GM21529 (cell line): Measurements from ENCODE around the gene PCBP3.
"Not testable (repeated sequence)": the region's sequence is repeated elsewhere in the genome, so short reads cannot be mapped to it uniquely, and the experiment has no call there.

ENCODE experiments used
- ATAC-seq: cut with Tn5 transposase; IDR thresholded peaks from one replicate; pipeline ENCODE4 v1.9.1; 2021; ENCODE audit not compliant: unreplicated experiment

The PCBP3 gene

DNA sequence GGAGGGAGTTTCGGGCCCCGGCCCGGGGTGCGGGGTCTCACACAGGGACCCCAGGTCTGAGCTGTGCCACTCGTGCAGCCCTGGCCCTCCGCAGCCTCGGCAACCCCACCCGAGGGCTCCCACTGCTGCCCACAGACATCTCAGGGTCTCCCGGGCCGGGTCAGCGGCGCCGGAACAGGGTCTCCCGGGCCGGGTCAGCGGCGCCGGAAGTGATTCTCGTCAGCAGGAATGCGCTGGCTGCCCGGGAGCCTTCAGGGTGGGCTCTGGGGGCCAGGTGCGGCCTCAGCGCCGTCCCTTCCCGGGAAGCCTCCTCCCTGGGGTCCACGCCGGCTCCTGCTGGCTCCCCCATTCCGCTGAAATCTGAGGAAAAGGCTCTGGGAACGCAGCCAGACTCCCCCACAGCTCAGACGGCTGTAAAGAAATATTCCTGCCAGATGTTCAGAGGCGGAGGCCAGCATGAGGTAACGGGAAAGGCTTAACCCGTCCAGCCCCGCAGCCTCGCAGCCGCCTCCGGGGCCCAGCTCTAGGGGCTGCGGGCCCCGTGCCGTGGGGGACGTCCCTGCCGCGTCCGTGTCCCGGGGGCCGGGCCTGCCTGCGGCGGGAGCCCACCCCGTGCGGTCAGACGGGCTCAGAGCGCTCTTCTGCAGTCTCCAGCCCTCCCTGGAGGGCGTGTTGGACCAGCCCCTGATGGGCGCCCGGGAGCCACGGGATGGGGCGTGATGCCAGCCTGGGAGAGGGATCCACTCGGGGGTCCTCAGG, 329.4 kb downstream of the PCBP3 start:
- ATAC-seq, result no peak

DNA sequence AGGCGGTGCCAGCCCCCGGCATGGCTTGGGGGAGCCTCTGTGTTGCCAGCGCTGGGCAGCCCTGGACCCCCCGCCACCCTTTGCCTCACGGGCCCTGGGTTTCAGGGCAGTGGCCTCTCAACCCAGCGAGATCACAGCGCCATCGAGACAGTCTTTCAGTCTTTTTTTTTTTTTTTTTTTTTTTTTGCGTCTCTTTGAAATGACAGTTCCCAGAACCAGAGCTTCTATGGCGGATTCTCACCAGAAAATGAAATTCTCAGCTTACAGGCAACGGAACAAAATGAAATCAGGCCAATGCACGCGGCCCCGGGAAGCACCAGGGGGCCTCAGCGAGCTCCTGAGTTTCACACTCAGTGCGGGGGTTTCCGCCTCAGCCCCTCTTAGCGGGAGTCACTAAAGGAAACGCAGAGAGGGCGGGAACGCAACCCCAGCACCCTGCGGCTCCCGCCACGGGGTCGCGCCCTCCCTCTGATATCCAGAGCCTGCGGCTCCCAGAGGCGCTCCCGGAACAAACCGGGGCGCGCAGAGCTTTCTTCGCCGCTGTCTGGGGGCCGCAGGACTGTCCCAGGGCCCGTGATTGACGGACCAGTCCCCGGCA, 330.0 kb downstream of the PCBP3 start:
- peak; percentile 49 for ATAC-seq

DNA sequence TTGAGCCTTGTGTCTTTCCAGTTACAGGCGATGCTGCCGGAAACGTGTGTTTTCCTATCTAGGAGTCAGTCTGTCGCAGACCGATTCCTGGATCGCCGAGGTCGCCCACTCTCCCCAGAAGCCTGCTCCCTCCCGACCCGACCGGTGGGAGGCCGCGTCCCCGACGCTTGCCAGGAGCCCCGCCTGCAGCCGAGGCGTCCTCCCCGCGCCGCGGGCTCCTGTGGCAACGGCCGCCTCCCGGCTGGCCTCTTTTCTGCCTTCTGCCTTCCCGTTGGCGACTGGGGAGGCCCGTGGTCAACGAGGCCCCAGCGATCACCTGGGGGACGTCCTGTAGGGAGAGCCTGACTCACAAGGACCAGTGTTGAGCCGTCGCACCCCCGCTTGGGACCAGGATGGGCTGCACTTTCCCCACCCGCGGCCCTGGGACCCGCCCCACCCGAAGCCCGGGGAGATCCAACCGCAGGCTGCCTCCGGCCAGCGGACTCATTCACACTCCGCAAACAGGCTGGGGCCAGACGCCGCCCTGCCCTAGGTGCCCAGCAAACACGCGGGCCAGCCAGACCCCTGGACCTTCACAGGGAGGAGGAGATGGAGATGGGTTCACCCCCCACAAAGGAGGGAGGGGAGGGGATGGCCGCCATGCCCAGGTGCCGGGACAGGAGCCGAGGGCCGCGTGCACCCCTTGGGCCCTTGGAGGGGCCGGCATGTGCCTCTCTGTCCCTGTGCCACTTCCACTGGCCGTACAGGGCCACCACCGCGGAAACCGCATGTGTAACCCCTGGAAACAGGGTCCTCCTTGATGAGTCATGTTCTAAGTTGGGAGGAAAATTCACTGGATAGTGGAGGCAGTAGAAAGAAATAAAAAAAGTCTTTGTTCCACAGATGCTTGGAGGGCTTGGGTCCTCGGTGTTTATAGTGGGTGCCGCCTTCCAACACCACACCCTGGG, 330.8 kb downstream of the PCBP3 start:
- ATAC-seq, result no peak

DNA sequence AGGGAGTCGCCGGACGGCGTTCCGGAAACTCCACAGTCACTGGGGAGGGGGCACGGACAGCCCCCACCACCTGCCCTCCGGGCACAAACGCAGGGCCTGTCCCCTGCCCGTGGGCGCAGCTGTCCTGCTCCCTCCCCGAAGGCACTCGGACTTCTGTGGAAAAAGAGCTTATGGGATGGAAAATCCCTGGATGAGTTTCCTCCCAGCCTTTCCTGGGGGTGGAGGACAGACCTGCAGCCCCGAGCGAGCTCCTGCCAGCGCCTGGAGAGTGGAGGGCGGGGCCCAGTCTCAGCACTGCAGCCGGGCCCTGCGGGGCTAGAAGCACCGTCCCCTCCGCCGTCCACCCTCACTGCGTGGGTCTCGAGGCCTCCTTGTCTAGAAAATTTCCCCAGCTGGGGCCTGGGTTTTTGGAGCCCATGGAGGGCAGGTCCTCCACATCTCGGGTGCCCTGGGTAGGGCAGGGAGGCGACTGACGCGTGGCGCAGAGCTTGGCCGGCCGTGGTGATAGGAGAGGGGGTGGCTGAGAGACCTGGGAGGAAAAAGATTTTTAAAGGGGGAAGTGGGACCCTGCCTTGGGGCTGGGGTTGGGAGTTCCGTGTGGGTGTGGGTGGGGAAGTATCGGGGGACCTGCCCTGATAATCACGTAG, 331.6 kb downstream of the PCBP3 start:
- no peak for ATAC-seq

DNA sequence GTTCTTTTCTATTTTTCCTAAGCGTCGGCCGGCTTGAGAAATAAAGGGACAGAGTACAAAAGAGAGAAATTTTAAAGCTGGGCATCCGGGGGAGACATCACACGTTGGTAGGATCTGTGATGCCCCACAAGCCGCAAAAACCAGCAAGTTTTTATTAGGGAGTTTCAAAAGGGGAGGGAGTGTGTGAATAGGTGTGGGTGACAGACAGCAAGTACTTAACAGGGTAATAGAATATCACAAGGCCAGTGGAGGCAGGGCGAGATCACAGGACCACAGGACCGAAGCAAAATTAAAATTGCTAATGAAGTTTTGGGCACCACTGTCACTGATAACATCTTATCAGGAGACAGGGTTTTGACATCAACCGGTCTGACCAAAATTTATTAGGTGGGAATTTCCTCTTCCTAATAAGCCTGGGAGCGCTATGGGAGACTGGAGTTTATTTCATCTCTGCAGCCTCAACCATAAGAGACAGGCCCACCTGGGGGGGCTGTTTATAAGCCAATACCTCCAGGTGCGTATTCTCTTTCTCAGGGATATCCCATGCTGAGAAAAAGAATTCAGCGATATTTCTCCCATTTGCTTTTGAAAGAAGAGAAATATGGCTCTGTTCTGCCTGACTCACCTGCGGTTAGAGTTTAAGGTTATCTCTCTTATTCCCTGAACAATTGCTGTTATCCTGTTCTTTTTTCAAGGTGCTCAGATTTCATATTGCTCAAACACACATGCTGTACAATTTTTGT, 332.3 kb downstream of the PCBP3 start:
- not testable (repeated sequence) for ATAC-seq

DNA sequence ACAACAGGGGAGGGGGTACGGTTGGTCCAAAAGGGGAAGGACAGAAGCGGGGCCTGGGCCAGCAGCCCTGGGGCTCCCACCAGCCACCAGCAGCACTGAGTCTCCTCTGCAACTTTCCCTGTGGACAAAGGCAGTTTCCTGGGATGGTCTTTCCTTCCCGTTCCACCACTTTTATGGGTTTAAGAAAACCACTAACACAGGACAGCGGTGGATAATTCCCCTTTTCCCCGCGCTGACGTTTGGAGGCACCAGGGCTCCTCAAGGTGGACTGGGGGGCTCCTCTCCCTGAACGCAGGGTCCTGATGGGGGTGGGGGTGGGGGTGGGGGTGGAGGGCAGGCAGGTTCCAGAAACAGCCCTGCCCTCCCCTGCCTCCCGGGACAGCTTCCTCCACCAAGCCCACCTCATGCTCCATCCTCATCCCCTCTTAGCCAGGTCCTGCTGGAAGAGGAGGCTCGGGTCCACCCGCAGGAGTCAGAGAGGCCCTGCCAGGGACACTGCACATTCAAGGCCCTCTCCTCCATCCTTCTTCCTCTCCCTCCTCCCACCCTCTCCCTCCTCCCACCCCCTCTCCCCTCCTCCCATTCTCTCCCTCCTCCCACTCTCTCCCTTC, 333.3 kb downstream of the PCBP3 start:
- no peak for ATAC-seq

DNA sequence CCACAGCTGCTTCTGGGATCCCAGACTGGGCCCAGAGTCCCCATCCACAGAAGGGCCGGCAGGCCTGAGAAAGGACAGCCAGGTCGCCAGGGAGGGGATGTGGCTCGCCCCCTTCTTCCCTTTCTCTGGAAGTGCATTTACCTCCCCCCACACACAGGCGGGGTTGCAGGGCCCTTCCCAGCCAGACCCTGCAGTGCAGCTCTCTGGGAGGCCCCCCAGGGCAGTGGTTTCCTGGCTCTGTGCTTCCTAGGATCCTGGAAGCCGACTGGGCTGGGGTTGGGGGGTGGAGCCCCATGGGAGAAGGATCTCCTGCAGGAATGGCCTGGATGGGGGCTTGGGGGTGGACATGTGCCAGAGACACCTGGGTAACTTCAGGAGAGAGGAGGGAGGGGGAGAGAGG, 333.9 kb downstream of the PCBP3 start:
- no peak for ATAC-seq

DNA sequence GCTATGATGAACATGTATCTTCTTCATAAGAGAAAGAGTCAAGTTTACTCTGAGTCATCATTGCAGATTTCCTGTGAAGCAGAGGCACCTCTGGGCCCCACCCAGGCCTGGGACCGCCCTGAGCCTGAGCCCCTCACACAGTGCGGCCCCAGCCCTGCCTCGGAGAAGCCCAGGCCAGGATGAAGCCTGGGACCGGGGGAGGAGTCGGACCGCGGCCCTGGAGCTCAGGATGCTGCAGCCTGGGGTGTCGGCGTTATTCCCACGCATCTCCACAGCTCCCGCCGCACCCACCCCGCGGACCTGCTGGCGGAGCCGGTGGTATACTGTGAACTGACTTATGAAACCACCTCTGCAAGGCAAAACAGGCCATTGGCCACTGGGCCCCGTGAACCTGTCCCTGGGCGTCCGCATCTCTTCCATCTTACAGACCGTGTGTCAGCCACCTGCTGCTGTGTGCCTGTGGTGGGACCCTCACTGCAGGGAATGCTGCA, 335.7 kb downstream of the PCBP3 start:
- no peak for ATAC-seq

DNA sequence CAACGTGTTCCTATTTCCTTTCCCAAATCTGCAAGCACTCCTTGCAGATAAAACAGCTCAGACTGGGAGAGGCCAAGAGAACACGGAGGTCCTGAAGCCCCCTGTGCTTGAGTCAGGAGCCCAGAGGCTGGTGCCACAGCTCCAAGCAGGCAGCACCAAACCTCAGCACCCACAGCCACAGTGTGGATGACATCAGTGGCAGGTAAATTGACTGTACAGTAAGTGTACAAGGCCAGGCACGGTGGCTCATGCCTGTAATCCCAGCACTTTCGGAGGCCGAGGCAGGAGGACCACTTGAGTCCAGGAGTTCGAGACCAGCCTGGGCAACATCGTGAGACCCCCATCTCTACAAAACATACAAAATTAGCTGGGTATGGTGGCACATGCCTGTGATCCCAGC, 336.1 kb downstream of the PCBP3 start:
- no peak for ATAC-seq

DNA sequence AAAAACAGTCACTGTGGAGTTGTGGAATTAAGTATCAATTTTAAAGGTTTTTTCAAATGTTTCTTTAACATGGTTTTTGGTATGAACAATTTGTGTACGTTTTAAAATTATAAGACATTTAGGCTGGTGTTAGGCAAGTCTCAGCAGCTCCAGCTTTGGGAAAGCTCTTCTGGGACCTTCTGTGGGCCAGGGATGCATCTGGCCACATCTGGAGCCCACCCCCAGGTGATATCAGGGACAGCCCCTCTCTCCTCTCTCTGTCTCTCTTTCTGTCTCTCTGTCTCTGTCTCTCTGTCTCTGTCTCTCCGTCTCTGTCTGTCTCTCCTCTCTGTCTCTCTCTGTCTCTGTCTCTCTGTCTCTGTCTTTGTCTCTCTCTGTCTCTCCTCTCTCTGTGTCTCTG, 336.7 kb downstream of the PCBP3 start:
- ATAC-seq, result no peak

DNA sequence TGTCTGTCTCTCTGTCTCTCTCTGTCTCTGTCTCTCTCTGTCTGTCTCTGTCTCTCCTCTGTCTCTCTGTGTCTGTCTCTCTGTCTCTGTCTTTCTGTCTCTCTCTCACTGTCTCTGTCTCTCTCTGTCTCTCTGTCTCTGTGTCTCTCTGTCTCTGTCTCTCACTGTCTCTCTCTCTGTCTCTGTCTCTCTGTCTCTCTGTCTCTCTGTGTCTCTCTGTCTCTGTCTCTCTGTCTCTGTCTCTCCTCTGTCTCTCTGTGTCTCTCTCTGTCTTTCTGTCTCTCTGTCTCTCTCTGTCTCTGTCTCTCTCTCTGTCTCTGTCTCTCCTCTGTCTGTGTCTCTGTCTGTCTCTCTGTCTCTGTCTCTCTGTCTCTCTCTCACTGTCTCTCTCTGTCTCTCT, 337.2 kb downstream of the PCBP3 start:
- ATAC-seq, result no peak

DNA sequence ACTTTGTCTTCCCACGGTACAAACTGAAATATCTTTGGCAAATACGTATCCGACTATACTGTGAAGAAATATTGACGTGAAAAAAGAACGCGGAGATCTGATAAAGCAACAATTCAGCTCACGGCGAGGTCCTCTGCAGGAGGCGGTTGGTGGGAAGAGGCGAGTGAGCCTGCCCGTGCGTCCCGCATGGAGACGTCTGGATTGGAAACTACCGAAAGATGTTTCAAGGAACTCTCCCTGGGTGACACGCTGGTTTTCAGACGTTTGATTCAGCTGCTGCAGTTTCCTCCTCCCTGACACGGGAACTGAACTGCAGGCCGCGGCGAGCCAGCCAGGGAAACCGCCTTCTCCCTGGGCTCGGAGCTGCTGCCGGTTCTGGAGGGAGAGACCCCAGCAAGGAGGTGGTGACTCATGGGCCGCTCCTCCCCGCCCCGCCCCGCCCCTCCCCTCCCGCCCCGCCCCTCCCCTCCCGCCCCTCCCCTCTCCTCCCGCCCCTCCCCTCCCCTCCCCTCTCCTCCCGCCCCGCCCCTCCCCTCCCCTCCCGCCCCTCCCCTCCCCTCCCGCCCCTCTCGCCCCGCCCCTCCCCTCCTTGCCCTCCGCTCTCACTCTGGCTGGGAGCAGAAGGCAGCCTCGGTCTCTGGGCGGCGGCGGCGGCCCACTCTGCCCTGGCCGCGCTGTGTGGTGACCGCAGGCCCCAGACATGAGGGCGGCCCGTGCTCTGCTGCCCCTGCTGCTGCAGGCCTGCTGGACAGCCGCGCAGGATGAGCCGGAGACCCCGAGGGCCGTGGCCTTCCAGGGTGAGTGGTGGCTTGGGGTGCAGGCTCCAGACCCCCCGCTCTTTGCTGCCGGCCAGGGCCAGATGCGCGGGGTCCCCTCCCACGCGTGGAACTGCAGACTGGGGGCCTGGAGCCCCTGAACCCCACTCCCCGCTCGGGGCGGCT, 337.9 kb downstream of the PCBP3 start, which contains the start of gene COL6A1:
Gene COL6A1, plus strand, starts transcription at position 620 of the 941 bp plus-strand sequence. Its CDS starts 81 bp downstream, at position 701.
- ATAC-seq, result no peak

DNA sequence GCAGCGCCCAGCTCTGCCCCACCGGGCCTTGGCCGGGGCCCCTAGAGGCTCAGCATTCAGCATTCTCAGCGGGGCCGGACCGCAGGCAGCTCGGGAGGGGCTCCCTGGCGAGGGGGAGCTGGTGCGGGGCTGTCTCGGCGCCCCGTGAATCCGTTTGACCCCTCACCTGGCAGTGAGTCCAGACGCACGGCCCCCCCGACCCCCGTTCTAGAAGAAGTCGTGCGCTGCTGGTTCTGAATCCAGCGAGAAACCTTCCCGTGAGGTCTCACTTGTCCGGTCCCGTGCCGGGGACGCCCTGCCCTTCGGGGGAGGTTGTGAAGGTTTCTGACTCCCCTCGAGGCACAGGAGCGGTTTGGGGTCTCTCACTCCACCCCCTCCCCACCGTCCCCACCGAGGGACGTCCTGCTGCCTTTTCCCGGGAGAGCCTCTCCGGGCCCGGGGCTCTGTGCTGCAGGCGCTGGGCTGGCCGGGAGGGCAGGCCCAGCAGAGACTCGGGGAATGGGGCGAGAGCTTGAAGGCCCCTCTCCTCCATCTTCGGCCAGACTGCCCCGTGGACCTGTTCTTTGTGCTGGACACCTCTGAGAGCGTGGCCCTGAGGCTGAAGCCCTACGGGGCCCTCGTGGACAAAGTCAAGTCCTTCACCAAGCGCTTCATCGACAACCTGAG, 338.7 kb downstream of the PCBP3 start:
- ATAC-seq, result no peak

DNA sequence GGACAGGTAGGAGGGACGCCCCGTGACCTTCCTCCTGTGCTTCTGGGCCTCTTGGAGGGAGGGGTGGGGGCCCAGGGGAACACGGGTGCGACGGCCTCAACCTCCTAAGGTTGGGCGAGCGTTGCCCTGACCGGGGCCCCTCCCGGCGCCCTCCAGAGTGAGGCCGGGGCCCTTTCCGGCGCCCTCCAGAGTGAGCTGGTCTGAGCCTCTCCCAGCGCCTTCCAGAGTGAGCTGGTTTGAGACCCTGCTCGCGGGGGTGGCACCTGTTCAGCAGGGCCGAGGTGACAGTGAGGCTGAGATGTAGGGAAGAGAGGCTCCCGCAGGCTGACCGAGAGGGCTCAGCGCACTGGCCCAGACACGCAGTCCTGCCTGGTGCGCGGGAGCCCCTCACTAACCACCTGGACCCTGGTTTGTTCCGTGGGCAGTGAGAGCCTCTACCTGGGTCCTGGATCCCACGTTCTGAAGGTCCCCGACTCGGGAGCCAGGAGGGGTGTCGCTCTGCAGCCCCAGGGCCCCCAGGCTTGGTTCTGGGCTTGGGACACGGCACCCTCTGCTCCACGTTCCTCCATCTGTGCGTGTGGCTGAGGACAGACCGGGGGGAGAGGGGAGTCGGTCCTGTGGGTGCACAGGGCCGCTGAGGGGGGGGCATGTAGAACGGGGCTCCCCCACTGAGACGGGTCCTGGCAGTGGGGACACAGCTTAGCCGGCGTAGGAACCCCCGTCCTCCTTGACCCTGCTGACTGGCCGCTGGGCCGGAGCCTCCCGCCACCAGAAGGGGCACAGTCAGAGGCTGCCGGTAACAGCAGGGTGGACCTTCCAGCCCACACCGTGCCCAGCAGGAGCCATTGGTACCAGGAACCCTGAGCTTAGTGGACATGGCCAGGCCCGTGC, 339.5 kb downstream of the PCBP3 start:
- no peak for ATAC-seq

DNA sequence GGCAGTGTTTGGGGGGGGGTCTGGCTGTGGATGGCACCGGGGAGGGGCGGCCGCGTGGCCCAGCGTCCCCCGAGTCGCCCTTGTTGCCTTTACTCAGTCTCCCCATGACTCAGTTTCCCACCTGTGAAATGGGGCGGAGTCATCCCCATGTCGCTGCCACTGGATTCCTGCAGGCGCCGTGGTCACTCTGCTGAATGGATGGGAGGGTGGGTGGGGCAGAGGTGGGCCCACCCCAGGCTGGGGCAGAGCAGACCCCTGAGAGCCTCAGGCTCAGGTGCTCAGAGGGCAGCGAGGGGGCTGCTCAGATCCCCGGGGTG, 340.1 kb downstream of the PCBP3 start:
- no peak for ATAC-seq

DNA sequence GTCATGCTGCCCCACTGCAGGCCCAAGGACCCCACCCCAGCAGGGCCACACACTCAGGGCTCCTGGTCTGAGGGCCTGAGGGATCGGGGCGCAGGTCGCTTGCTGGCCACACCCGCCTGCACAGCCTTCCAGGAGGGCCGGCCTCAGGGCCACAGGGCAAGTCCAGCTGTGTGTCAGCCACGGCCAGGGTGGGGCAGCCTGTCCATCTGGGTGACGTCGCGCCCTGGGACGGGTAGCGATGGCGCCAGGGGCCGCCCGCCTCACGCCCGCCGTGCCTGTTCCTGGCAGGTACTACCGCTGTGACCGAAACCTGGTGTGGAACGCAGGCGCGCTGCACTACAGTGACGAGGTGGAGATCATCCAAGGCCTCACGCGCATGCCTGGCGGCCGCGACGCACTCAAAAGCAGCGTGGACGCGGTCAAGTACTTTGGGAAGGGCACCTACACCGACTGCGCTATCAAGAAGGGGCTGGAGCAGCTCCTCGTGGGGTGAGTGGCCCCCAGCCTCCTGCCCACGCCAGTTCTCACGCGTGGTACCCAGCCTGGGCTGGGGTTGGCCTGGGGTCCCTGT, 340.5 kb downstream of the PCBP3 start:
- no peak for ATAC-seq

DNA sequence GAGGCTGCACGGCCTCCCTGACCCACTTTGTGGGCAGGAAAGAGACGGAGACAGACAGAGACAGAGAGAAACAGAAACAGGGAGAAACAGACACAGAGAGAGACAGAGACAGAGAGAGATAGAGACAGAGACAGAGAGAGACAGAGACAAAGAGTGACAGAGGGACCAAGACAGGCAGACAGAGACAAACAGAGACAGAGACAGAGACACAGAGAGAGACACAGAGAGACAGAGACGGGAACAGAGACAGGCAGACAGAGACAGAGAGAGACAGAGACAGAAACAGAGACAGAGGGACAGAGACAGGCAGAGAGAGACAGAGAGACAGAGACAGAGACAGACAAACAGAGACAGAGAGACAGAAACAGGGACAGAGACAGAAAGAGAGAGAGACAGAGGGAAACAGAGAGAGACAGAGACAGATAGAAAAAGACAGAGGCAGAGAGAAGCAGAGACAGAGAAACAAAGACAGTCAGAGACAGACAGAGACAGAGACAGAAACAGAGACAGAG, 341.1 kb downstream of the PCBP3 start:
- ATAC-seq, result no peak
